ENCODE measurements around the gene PSKH1. TPM values are rescaled to one million over a fixed set of nuclear protein-coding genes. Genes with fewer than 3 reads are reported as not detected.

Gene PSKH1
- total and polyA plus RNA-seq, 2 donors from 2014 or later, result 23.6 to 33.2 TPM

- peaks cover 0 to 22% (median 10%) of the 10 kb centered on the region in 3 donors for H3K4me1 ChIP-seq (ENCODE audit: control insufficient read depth in 2 of 3, insufficient read depth in 2 of 3, low read depth in 1 of 3, low read length in 3 of 3)
- H3K36me3 ChIP-seq (ENCODE audit: control insufficient read depth in 2 of 3, insufficient read depth in 3 of 3, low read length in 3 of 3), result peaks cover 0 to 10% (median 0%) of the 10 kb centered on the region in 3 donors
- no peak overlapping the region for H3K27ac ChIP-seq (ENCODE audit: low read depth in 2 of 2, low read length in 2 of 2)
- intact Hi-C loops (cut with DNase I), result no loop called here
- no peak for FAIRE-seq
- no peak overlapping the region for H3K9ac ChIP-seq (ENCODE audit: low read length in 3 of 3)
- no peaks in the 10 kb centered on the region for H3K9me3 ChIP-seq (ENCODE audit: control insufficient read depth in 2 of 3, insufficient read depth in 1 of 3, low read length in 3 of 3)
- no peaks in the 10 kb centered on the region for H3K27me3 ChIP-seq (ENCODE audit: control insufficient read depth, insufficient read depth, low read length)
- no peak for DNase-seq
- no peak overlapping the region for H3K4me3 ChIP-seq (ENCODE audit: low read length in 3 of 3)
- no peak for TF ChIP-seq CTCF (IDR thresholded peaks at IDR 0.05; ENCODE audit: borderline replicate concordance, extremely low read depth, insufficient read depth)
Measured at GRCh38 chr16:67939507-67940445, 46.7 kb downstream of the PSKH1 start.

GRCh38 chr16:67940446-67941089 is 47.5 kb downstream of the PSKH1 start:
- no peak overlapping the region for H3K9ac ChIP-seq (ENCODE audit: low read length in 3 of 3)
- TF ChIP-seq CTCF (IDR thresholded peaks at IDR 0.05; ENCODE audit: borderline replicate concordance, extremely low read depth, insufficient read depth), result no peak
- no peaks in the 10 kb centered on the region for H3K9me3 ChIP-seq (ENCODE audit: control insufficient read depth in 2 of 3, insufficient read depth in 1 of 3, low read length in 3 of 3)
- H3K4me3 ChIP-seq (ENCODE audit: low read length in 3 of 3), result no peak overlapping the region
- H3K27ac ChIP-seq (ENCODE audit: low read depth in 2 of 2, low read length in 2 of 2), result no peak overlapping the region
- H3K4me1 ChIP-seq (ENCODE audit: control insufficient read depth in 2 of 3, insufficient read depth in 2 of 3, low read depth in 1 of 3, low read length in 3 of 3), result peaks cover 0 to 15% (median 6%) of the 10 kb centered on the region in 3 donors
- peaks cover 0 to 14% (median 0%) of the 10 kb centered on the region in 3 donors for H3K36me3 ChIP-seq (ENCODE audit: control insufficient read depth in 2 of 3, insufficient read depth in 3 of 3, low read length in 3 of 3)
- H3K27me3 ChIP-seq (ENCODE audit: control insufficient read depth, insufficient read depth, low read length), result no peaks in the 10 kb centered on the region
- no peak for FAIRE-seq
- no peak for DNase-seq
- intact Hi-C loops (cut with DNase I), result no loop called here

- Histone ChIP-seq H3K27ac (ENCODE audit: low read depth in 2 of 2, low read length in 2 of 2) (no peak overlapping the region), H3K4me1 (ENCODE audit: control insufficient read depth in 2 of 3, insufficient read depth in 2 of 3, low read depth in 1 of 3, low read length in 3 of 3) (peaks cover 0 to 15% (median 6%) of the 10 kb centered on the region in 3 donors), H3K9me3 (ENCODE audit: control insufficient read depth in 2 of 3, insufficient read depth in 1 of 3, low read length in 3 of 3) (no peaks in the 10 kb centered on the region), H3K27me3 (ENCODE audit: control insufficient read depth, insufficient read depth, low read length) (no peaks in the 10 kb centered on the region), H3K4me3 (ENCODE audit: low read length in 3 of 3) (no peak overlapping the region), H3K9ac (ENCODE audit: low read length in 3 of 3) (no peak overlapping the region), H3K36me3 (ENCODE audit: control insufficient read depth in 2 of 3, insufficient read depth in 3 of 3, low read length in 3 of 3) (peaks cover 0 to 25% (median 2%) of the 10 kb centered on the region in 3 donors)
- no peak for TF ChIP-seq CTCF (IDR thresholded peaks at IDR 0.05; ENCODE audit: borderline replicate concordance, extremely low read depth, insufficient read depth)
- intact Hi-C loops (cut with DNase I), result no loop called here
- FAIRE-seq (no peak), DNase-seq (no peak)
Measured at GRCh38 chr16:67941469-67942199, 48.6 kb downstream of the PSKH1 start.
